Ishikawa (cell line): ENCODE data around the gene PIGN.

Experiments used
- RAD21 ChIP-seq: IDR thresholded peaks from 2 replicates; pipeline ENCODE4 v1.6.1; 2012; ENCODE audit warnings: low read depth
- YY1 ChIP-seq: IDR thresholded peaks from 2 replicates; pipeline ENCODE4 v1.6.1; 2012; ENCODE audit warnings: low read depth
- ZBTB7A ChIP-seq: IDR thresholded peaks from 2 replicates; pipeline ENCODE4 v1.6.1; 2012; ENCODE audit warnings: low read depth
- TF ChIP-seq, protein P1 (sequence below): IDR thresholded peaks from 2 replicates; pipeline ENCODE4 v1.6.1; 2012; ENCODE audit warnings: low read depth, mild to moderate bottlenecking

DNA sequence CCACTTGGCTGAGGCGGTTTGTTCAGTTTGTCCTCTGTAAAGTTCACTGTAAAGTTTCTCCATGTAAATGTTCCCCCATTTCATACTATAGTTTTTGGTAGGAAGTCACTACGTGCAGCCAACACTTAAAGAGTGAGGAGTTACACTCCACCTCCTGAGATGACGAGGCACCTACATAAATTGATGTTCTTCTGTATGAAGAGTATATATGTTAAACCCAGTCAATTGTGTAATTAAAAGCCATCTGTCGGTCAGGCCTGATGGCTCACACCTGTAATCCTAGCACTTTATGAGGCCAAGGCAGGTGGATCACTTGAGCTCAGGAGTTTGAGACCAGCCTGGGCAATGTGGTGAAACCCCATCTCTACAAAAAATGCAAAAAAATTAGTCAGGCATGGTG, 7.6 kb downstream of the PIGN start:
- TF ChIP-seq, protein P1, sequence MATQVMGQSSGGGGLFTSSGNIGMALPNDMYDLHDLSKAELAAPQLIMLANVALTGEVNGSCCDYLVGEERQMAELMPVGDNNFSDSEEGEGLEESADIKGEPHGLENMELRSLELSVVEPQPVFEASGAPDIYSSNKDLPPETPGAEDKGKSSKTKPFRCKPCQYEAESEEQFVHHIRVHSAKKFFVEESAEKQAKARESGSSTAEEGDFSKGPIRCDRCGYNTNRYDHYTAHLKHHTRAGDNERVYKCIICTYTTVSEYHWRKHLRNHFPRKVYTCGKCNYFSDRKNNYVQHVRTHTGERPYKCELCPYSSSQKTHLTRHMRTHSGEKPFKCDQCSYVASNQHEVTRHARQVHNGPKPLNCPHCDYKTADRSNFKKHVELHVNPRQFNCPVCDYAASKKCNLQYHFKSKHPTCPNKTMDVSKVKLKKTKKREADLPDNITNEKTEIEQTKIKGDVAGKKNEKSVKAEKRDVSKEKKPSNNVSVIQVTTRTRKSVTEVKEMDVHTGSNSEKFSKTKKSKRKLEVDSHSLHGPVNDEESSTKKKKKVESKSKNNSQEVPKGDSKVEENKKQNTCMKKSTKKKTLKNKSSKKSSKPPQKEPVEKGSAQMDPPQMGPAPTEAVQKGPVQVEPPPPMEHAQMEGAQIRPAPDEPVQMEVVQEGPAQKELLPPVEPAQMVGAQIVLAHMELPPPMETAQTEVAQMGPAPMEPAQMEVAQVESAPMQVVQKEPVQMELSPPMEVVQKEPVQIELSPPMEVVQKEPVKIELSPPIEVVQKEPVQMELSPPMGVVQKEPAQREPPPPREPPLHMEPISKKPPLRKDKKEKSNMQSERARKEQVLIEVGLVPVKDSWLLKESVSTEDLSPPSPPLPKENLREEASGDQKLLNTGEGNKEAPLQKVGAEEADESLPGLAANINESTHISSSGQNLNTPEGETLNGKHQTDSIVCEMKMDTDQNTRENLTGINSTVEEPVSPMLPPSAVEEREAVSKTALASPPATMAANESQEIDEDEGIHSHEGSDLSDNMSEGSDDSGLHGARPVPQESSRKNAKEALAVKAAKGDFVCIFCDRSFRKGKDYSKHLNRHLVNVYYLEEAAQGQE = no peak
- TF ChIP-seq RAD21 (no peak), ZBTB7A (no peak), YY1 (no peak)
